SK-N-SH (cell line): ENCODE data around the gene STRADB. TPM values are rescaled to one million over a fixed set of nuclear protein-coding genes. Genes with fewer than 3 reads are reported as not detected.

Source experiments
- CTCF ChIA-PET: fragments of 300-600, 350-600 bp; formaldehyde crosslinking; extraction: SDS; loops from one replicate; lab custom pipeline; 2021; lab: Yijun Ruan, JAX
- POLR2A ChIA-PET: fragments of 350-600 bp; sonication (Branson Sonifier 250); formaldehyde crosslinking; extraction: SDS; loops from one replicate; lab custom pipeline; 2020; ENCODE audit warnings: antibody characterized with exemption, inconsistent platforms; lab: Yijun Ruan, JAX
- DNase-seq: peaks from one replicate; pipeline ENCODE4 v3.0.0; 2012
- H2AFZ ChIP-seq: fragments of 200-600 bp; sonication (generic); 2 replicates; pipeline ENCODE4 v1.8.1; 2016; ENCODE audit warnings: antibody characterized with exemption, mild to moderate bottlenecking, low read depth
- H3F3A ChIP-seq: fragments of 200-600 bp; sonication (generic); replicated peaks from 2 replicates; pipeline ENCODE3; 2016; ENCODE audit warnings: antibody characterized with exemption, mild to moderate bottlenecking; ENCODE audit not compliant: insufficient read depth
- H3K27ac ChIP-seq, 2 experiments: fragments of 200-500 bp in 1 of 2; fragments of 200-600 bp in 1 of 2; sonication (Bioruptor generic) in 1 of 2; sonication (generic), shearing (Covaris generic) in 1 of 2; 2 replicates each; pipeline versions ENCODE4 v1.5.1 to v1.6.1; 2014 to 2016; ENCODE audit warnings: low read depth in 2 of 2, inconsistent platforms in 1 of 2, low read length in 1 of 2, mild to moderate bottlenecking in 1 of 2, mixed read lengths in 1 of 2
- H3K27me3 ChIP-seq: fragments of 200-600 bp; sonication (generic), shearing (Covaris generic); 2 replicates; pipeline ENCODE4 v1.6.1; 2016; ENCODE audit warnings: mixed run types; ENCODE audit not compliant: insufficient read depth
- H3K36me3 ChIP-seq, 2 experiments: fragments of 200-500 bp in 1 of 2; fragments of 200-600 bp in 1 of 2; sonication (Bioruptor generic) in 1 of 2; sonication (generic) in 1 of 2; replicated peaks in 1 of 2; 2 replicates each; pipeline versions ENCODE3 to v1.5.1; 2014 to 2016; ENCODE audit warnings: low read length in 1 of 2, mild to moderate bottlenecking in 1 of 2; ENCODE audit not compliant: insufficient read depth in 2 of 2, control insufficient read depth in 1 of 2
- H3K4me1 ChIP-seq, 2 experiments: fragments of 200-500 bp in 1 of 2; fragments of 200-600 bp in 1 of 2; sonication (Bioruptor generic) in 1 of 2; sonication (generic), shearing (Covaris generic) in 1 of 2; 2 replicates each; pipeline versions ENCODE4 v1.5.1 to v1.6.1; 2014 to 2016; ENCODE audit warnings: low read depth in 1 of 2, low read length in 1 of 2, mixed run types in 1 of 2; ENCODE audit not compliant: insufficient read depth in 2 of 2, control insufficient read depth in 1 of 2
- H3K4me2 ChIP-seq: fragments of 200-600 bp; sonication (generic), shearing (Covaris generic); 2 replicates; pipeline ENCODE4 v1.6.1; 2017; ENCODE audit warnings: mixed run types
- H3K4me3 ChIP-seq, 2 experiments: fragments of 200-500 bp in 1 of 2; fragments of 200-600 bp in 1 of 2; sonication (Bioruptor generic) in 1 of 2; sonication (generic), shearing (Covaris generic) in 1 of 2; 2 replicates each; pipeline versions ENCODE4 v1.5.1 to v1.8.1; 2014 to 2016; ENCODE audit warnings: low read depth in 2 of 2, inconsistent platforms in 1 of 2, low read length in 1 of 2, mild to moderate bottlenecking in 1 of 2, mixed read lengths in 1 of 2, moderate library complexity in 1 of 2
- H3K79me2 ChIP-seq: fragments of 200-600 bp; sonication (generic); 2 replicates; pipeline ENCODE4 v1.8.1; 2017; ENCODE audit warnings: mild to moderate bottlenecking; ENCODE audit not compliant: insufficient read depth
- H3K9ac ChIP-seq: fragments of 200-600 bp; sonication (generic); 2 replicates; pipeline ENCODE4 v1.6.1; 2017; ENCODE audit warnings: mixed run types
- H3K9me2 ChIP-seq: fragments of 200-600 bp; sonication (generic); 2 replicates; pipeline ENCODE4 v1.6.1; 2017; ENCODE audit warnings: mixed run types
- H3K9me3 ChIP-seq: fragments of 200-600 bp; sonication (generic); 2 replicates; pipeline ENCODE4 v1.6.1; 2017; ENCODE audit warnings: mixed run types, mild to moderate bottlenecking, moderate library complexity
- H4K20me1 ChIP-seq: fragments of 200-600 bp; sonication (generic); 2 replicates; pipeline ENCODE4 v1.6.1; 2017; ENCODE audit warnings: mild to moderate bottlenecking, mixed run types; ENCODE audit not compliant: insufficient read depth
- CHD2 ChIP-seq: fragments of 150-350 bp; IDR thresholded peaks from 2 replicates; pipeline ENCODE4 v1.6.1; 2018; ENCODE audit warnings: low read length; ENCODE audit not compliant: partially characterized antibody
- FOXJ3 ChIP-seq: sonication (generic); formaldehyde crosslinking; IDR thresholded peaks from 2 replicates; pipeline ENCODE4 v1.5.1; 2020; ENCODE audit warnings: mild to moderate bottlenecking, missing genetic modification reagents
- GATA2 ChIP-seq: sonication (generic); formaldehyde crosslinking; IDR thresholded peaks from 2 replicates; pipeline ENCODE4 v1.5.0; 2020; ENCODE audit warnings: mild to moderate bottlenecking, missing genetic modification reagents
- JUND ChIP-seq: IDR thresholded peaks from 2 replicates; pipeline ENCODE4 v1.4.0; 2012
- TCF12 ChIP-seq: IDR thresholded peaks from 2 replicates; pipeline ENCODE4 v1.4.0; 2012
- YY1 ChIP-seq: IDR thresholded peaks from 2 replicates; pipeline ENCODE4 v1.4.0; 2012; ENCODE audit warnings: low read depth, mild to moderate bottlenecking
- WGBS: methylation state at CpG from one replicate; pipeline ENCODE4 v1.1.6; 2017; ENCODE audit warnings: low lambda C conversion rate; 5-methylcytosine and 5-hydroxymethylcytosine counted together
- polyA plus RNA-seq, 3 experiments: library from polyadenylated mRNA; depleted of rRNA; stranded (reverse); fragments of >200 nt; gene quantifications; 2 replicates each; pipeline ENCODE4 v1.2.3, GENCODE V29; 2012
- TF ChIP-seq, protein P1 (sequence below): fragments of 200-600 bp; sonication (generic); IDR thresholded peaks from 2 replicates; pipeline ENCODE4 v1.6.1; 2017; ENCODE audit warnings: antibody characterized with exemption, mild to moderate bottlenecking, moderate library complexity
- TF ChIP-seq, protein P2 (sequence below): IDR thresholded peaks from 2 replicates; pipeline ENCODE4 v1.4.0; 2012; ENCODE audit warnings: low read depth, borderline replicate concordance
- TF ChIP-seq, protein P3 (sequence below): IDR thresholded peaks from 2 replicates; pipeline ENCODE4 v1.4.0; 2012; ENCODE audit warnings: low read depth

Gene STRADB
- polyA plus RNA-seq, 1 of the 3 experiments (the other 2 are of a cell fraction) = 27.0 TPM

DNA sequence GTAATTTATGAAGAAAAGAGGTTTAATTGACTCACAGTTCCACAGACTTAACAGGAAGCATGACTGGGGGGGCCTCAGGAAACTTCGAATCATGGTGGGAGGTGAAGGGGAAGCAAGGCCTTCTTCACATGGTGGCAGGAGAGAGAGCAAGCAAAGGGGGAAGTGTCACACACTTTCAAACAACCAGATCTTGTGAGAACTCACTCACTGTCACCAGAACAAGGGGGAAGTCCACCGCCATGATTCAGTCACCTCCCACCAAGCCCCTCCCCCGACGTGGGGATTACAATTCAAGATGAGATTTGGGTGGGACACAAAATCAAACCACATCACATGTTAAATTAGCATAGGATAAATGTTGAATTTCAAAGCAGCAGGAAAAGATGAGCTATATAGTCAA is 56.2 kb downstream of the STRADB start:
- Histone ChIP-seq H2AFZ (no peak overlapping the region), H3F3A (no peaks in the 10 kb centered on the region), H3K36me3 (no peaks in the 10 kb centered on the region), H3K9me2 (no peaks in the 10 kb centered on the region; the same call in 1 of the 2 replicates), H3K27me3 (no peaks in the 10 kb centered on the region), H3K4me2 (no peak overlapping the region), H4K20me1 (no peaks in the 10 kb centered on the region), H3K27ac (no peak overlapping the region), H3K4me1 (no peaks in the 10 kb centered on the region), H3K9ac (no peak overlapping the region), H3K4me3 (no peak overlapping the region), H3K79me2 (no peaks in the 10 kb centered on the region), H3K9me3 (peaks cover 8% of the 10 kb centered on the region)
- WGBS = 79% methylated on average over 4 of the region's 4 CpGs
- TF ChIP-seq, protein P1, sequence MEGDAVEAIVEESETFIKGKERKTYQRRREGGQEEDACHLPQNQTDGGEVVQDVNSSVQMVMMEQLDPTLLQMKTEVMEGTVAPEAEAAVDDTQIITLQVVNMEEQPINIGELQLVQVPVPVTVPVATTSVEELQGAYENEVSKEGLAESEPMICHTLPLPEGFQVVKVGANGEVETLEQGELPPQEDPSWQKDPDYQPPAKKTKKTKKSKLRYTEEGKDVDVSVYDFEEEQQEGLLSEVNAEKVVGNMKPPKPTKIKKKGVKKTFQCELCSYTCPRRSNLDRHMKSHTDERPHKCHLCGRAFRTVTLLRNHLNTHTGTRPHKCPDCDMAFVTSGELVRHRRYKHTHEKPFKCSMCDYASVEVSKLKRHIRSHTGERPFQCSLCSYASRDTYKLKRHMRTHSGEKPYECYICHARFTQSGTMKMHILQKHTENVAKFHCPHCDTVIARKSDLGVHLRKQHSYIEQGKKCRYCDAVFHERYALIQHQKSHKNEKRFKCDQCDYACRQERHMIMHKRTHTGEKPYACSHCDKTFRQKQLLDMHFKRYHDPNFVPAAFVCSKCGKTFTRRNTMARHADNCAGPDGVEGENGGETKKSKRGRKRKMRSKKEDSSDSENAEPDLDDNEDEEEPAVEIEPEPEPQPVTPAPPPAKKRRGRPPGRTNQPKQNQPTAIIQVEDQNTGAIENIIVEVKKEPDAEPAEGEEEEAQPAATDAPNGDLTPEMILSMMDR = no peak
- no peak for TF ChIP-seq JUND
- TF ChIP-seq, protein P2, sequence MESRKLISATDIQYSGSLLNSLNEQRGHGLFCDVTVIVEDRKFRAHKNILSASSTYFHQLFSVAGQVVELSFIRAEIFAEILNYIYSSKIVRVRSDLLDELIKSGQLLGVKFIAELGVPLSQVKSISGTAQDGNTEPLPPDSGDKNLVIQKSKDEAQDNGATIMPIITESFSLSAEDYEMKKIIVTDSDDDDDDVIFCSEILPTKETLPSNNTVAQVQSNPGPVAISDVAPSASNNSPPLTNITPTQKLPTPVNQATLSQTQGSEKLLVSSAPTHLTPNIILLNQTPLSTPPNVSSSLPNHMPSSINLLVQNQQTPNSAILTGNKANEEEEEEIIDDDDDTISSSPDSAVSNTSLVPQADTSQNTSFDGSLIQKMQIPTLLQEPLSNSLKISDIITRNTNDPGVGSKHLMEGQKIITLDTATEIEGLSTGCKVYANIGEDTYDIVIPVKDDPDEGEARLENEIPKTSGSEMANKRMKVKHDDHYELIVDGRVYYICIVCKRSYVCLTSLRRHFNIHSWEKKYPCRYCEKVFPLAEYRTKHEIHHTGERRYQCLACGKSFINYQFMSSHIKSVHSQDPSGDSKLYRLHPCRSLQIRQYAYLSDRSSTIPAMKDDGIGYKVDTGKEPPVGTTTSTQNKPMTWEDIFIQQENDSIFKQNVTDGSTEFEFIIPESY = no peak
- no peak for TF ChIP-seq CHD2
- TF ChIP-seq, protein P3, sequence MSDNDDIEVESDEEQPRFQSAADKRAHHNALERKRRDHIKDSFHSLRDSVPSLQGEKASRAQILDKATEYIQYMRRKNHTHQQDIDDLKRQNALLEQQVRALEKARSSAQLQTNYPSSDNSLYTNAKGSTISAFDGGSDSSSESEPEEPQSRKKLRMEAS = no peak
- no peak for TF ChIP-seq YY1
- no peak for TF ChIP-seq FOXJ3 (CRISPR knock-in tag)
- TF ChIP-seq TCF12 = no peak
- POLR2A ChIA-PET = no interaction called here
- no peak for DNase-seq
- CTCF ChIA-PET = no interaction called here

DNA sequence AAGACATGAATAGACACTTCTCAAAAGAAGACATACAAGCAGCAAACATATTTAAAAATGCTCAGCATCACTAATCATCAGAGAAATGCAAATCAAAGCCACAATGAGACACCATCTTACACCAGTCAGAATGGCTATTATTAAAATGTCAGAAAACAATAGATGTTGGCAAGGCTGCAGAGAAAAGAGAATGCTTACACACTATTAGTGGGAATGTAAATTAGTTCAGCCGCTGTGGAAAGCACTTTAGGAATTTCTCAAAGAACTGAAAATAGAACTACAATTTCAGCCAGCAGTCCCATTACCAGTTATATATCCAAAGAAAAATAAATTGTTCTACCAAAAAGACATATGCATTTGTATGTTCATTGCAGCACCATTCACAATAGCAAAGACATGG is 61.7 kb downstream of the STRADB start:
- H2AFZ ChIP-seq = no peak overlapping the region
- no peak for TF ChIP-seq GATA2 (CRISPR knock-in tag)
- no peaks in the 10 kb centered on the region for H3K27me3 ChIP-seq
- no peaks in the 10 kb centered on the region for H3K36me3 ChIP-seq
- no peak overlapping the region for H3K4me3 ChIP-seq
- no peak overlapping the region for H3K27ac ChIP-seq
- ChIA-PET CTCF (no interaction called here), POLR2A (no interaction called here)
- no peak overlapping the region for H3K4me2 ChIP-seq
- no peaks in the 10 kb centered on the region for H3K9me2 ChIP-seq
- no peaks in the 10 kb centered on the region for H3K9me3 ChIP-seq
- H3K4me1 ChIP-seq = no peaks in the 10 kb centered on the region
- no peaks in the 10 kb centered on the region for H4K20me1 ChIP-seq
- 88% methylated on average over 1 of the region's 1 CpG for WGBS
- no peaks in the 10 kb centered on the region for H3F3A ChIP-seq
- H3K9ac ChIP-seq = no peak overlapping the region
- DNase-seq = no peak
- H3K79me2 ChIP-seq = no peaks in the 10 kb centered on the region
